Measurements from ENCODE around the gene DPY19L2. TPM values are rescaled to one million over a fixed set of nuclear protein-coding genes. Genes with fewer than 3 reads are reported as not detected.

DPY19L2 gene
- total and polyA plus RNA-seq, 2 of the 4 experiments (the other 2 are of a cell fraction) = 0.90 to 1.6 TPM

DNA sequence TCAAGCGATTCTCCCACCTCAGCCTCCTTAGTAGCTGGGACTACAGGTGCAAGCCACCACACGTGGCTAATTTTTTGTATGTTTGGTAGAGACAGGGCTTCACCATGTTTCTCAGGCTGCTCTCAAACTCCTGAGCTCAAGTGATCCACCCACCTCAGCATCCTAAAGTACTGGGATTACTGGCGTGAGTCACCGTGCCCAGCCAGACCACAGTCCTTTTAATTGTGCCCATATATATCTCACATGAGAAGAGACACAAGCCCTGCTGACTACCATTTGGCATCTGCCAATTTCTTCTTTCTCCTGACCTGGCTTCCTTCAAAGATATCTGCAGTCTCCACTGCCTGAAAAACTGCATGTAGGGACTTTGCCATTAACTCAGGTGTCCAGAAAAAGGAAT is 142.5 kb downstream of the DPY19L2 start:
- no peak overlapping the region for H2BK5ac ChIP-seq (ENCODE audit: low read depth, low read length, poor library complexity, severe bottlenecking)
- intact Hi-C loops (cut with micrococcal nuclease) = no loop called here
- POLR2A ChIA-PET (ENCODE audit: unreplicated experiment) = interaction anchor here (0.6 kb wide), 1 partner anchor 17 kb away, joined by 4 read pairs; no protein-coding TSS in a partner anchor
- no peaks in the 10 kb centered on the region for H3K9me3 ChIP-seq (ENCODE audit: control insufficient read depth, insufficient read depth, low read length)
- no TSS peak for BruUV-seq (replicated peaks)
- CTCF ChIA-PET = no interaction called here
- H3K56ac ChIP-seq (ENCODE audit: extremely low read depth, insufficient read depth, low read length) = no peak overlapping the region
- no peaks in the 10 kb centered on the region for H3K36me3 ChIP-seq (ENCODE audit: control insufficient read depth, insufficient read depth, low read length)
- no peak overlapping the region for H3K9ac ChIP-seq (ENCODE audit: low read depth, low read length)
- H4K8ac ChIP-seq (ENCODE audit: low read depth in 2 of 2, low read length in 2 of 2) = no peak overlapping the region
- H2BK15ac ChIP-seq (ENCODE audit: low read depth, low read length) = no peak overlapping the region
- in situ Hi-C loops (cut with MboI; ENCODE audit: low sequenced_read_pairs) = no loop called here
- H2AK5ac ChIP-seq (ENCODE audit: low read depth, low read length) = no peak overlapping the region
- H4K5ac ChIP-seq (ENCODE audit: low read depth, low read length) = no peak overlapping the region
- ATAC-seq (ENCODE audit: low read depth) = no peak
- no peaks in the 10 kb centered on the region for H3K4me1 ChIP-seq (ENCODE audit: control insufficient read depth, insufficient read depth, low read length)
- H3K18ac ChIP-seq (ENCODE audit: low read depth, low read length) = no peak overlapping the region
- TF ChIP-seq NFE2L2 (IDR thresholded peaks at IDR 0.05; ENCODE audit: low read depth, low read length) (no peak), BHLHE40 (IDR thresholded peaks at IDR 0.05; ENCODE audit: low read depth, low read length) (no peak), SMC3 (IDR thresholded peaks at IDR 0.05; ENCODE audit: low read depth, low read length) (no peak), CEBPB (IDR thresholded peaks at IDR 0.05; ENCODE audit: low read depth, low read length) (no peak), MAFK (IDR thresholded peaks at IDR 0.05; ENCODE audit: low read depth, low read length) (no peak), RCOR1 (IDR thresholded peaks at IDR 0.05; ENCODE audit: insufficient replicate concordance, low read length) (no peak), FOS (IDR thresholded peaks at IDR 0.05; ENCODE audit: low read depth, low read length) (no peak), MXI1 (IDR thresholded peaks at IDR 0.05; ENCODE audit: borderline replicate concordance, low read depth, low read length) (no peak), ELK1 (IDR thresholded peaks at IDR 0.05; ENCODE audit: borderline replicate concordance, low read depth, low read length) (no peak), MAZ (IDR thresholded peaks at IDR 0.05; ENCODE audit: borderline replicate concordance, low read depth, low read length) (no peak)
- TF ChIP-seq, protein P1, sequence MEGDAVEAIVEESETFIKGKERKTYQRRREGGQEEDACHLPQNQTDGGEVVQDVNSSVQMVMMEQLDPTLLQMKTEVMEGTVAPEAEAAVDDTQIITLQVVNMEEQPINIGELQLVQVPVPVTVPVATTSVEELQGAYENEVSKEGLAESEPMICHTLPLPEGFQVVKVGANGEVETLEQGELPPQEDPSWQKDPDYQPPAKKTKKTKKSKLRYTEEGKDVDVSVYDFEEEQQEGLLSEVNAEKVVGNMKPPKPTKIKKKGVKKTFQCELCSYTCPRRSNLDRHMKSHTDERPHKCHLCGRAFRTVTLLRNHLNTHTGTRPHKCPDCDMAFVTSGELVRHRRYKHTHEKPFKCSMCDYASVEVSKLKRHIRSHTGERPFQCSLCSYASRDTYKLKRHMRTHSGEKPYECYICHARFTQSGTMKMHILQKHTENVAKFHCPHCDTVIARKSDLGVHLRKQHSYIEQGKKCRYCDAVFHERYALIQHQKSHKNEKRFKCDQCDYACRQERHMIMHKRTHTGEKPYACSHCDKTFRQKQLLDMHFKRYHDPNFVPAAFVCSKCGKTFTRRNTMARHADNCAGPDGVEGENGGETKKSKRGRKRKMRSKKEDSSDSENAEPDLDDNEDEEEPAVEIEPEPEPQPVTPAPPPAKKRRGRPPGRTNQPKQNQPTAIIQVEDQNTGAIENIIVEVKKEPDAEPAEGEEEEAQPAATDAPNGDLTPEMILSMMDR (conservative IDR thresholded peaks at IDR 0.05; ENCODE audit: low read depth, low read length) = no peak
- TF ChIP-seq, protein P2, sequence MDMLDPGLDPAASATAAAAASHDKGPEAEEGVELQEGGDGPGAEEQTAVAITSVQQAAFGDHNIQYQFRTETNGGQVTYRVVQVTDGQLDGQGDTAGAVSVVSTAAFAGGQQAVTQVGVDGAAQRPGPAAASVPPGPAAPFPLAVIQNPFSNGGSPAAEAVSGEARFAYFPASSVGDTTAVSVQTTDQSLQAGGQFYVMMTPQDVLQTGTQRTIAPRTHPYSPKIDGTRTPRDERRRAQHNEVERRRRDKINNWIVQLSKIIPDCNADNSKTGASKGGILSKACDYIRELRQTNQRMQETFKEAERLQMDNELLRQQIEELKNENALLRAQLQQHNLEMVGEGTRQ (IDR thresholded peaks at IDR 0.05; ENCODE audit: low read depth, low read length) = no peak
- H2AFZ ChIP-seq (replicated peaks; ENCODE audit: low read length, poor library complexity) = no peak overlapping the region
- DNase-seq = no peak
- H3K4me2 ChIP-seq (ENCODE audit: low read depth, low read length) = no peak overlapping the region
- H3K27me3 ChIP-seq (ENCODE audit: control insufficient read depth, insufficient read depth, low read length) = no peaks in the 10 kb centered on the region
- H2BK20ac ChIP-seq (ENCODE audit: low read depth, low read length) = no peak overlapping the region
- H2AK9ac ChIP-seq (replicated peaks; ENCODE audit: low read depth, low read length, poor library complexity) = no peak overlapping the region
- dilution Hi-C loops (cut with HindIII; ENCODE audit: low sequenced_read_pairs, unreplicated experiment) = no loop called here
- H4K20me1 ChIP-seq (ENCODE audit: insufficient read depth, low read length) = no peaks in the 10 kb centered on the region
- no peaks in the 10 kb centered on the region for H3K9me1 ChIP-seq (ENCODE audit: insufficient read depth, low read length)
- H3K27ac ChIP-seq (ENCODE audit: insufficient read depth, low read length) = no peak overlapping the region
- H3K14ac ChIP-seq (replicated peaks; ENCODE audit: low read depth, low read length) = no peak overlapping the region
- H2BK120ac ChIP-seq (ENCODE audit: low read depth, low read length) = no peak overlapping the region
- H3K23ac ChIP-seq (ENCODE audit: low read depth, low read length) = no peak overlapping the region
- H3K4me3 ChIP-seq (ENCODE audit: insufficient read depth, low read depth, low read length) = no peak overlapping the region
- no peaks in the 10 kb centered on the region for H3K79me1 ChIP-seq (ENCODE audit: low read depth in 1 of 2, low read length in 2 of 2)
- H4K91ac ChIP-seq (ENCODE audit: insufficient read depth, low read depth, low read length) = no peak overlapping the region
- H3K4ac ChIP-seq (ENCODE audit: low read depth, low read length) = no peak overlapping the region
- 89% methylated on average over 2 of the region's 4 CpGs; no CpG with 5 or more reads in 1 of the 2 experiments for WGBS, 2 experiments (ENCODE audit: extremely low coverage in 2 of 2, insufficient read length in 1 of 2)
